ENCODE measurements around the gene TAF1A. TPM values are rescaled to one million over a fixed set of nuclear protein-coding genes. Genes with fewer than 3 reads are reported as not detected.

Gene TAF1A
- total and polyA plus RNA-seq, 4 donors: 9.4 to 14.5 (median 11.5) TPM

- Histone ChIP-seq H3K9me3 (ENCODE audit: control insufficient read depth, insufficient read depth, low read length) (no peaks in the 10 kb centered on the region), H3K4me1 (ENCODE audit: control insufficient read depth, insufficient read depth, low read length) (no peaks in the 10 kb centered on the region), H3K4me3 (ENCODE audit: low read depth, low read length) (no peak overlapping the region), H3K27me3 (ENCODE audit: control insufficient read depth, insufficient read depth, low read length) (no peaks in the 10 kb centered on the region), H3K27ac (ENCODE audit: low read depth, low read length) (no peak overlapping the region), H3K36me3 (ENCODE audit: control insufficient read depth, insufficient read depth, low read length) (no peaks in the 10 kb centered on the region)
- peak in 1 of 6 donors; percentile 13 for DNase-seq (ENCODE audit: low read depth in 4 of 6, low spot score in 6 of 6)
- no CpG with 5 or more reads among the region's 3 CpGs for WGBS (ENCODE audit: insufficient coverage)
Measured at GRCh38 chr1:222523852-222524251, 65.9 kb downstream of the TAF1A start.

DNA sequence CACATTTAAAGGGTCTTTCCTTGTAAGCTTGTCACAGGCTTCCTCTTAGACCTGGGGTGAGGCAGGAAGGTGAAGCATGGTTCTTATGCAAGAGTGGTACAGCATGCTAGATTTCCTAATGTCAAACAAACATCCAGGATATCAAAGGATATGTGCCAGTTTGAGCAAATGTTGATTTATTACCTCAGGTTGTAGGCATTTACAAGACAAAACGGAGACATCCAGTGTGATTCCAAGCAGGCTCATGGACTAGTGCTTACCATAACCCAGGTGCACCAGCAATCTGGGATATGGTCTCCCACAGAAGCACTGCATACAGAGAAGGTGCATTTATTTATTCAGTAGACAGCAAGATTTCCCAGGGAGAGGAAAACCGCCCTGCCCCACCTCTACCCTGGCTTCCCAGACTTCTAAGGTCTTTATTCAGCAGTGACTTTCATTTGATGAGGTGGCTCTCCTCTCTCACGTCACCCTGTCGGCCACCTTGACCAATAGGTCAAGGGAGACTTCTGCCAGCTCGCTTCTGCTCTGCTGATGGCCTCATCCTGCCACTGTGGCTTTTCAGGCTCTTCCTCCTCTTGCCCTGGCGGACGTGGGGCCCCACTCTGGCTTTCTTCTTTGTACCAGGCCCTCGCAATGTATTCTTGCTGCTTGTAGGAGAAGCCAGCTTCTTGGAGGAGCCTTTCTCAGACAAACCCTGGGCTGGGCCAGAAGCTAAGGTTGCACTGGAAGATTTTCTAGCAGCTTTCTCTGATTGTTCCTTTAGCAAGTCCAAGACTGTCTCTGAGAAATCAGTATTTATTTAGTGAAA, 67.4 kb downstream of the TAF1A start:
- Histone ChIP-seq H3K27me3 (ENCODE audit: control insufficient read depth, insufficient read depth, low read length) (no peaks in the 10 kb centered on the region), H3K27ac (ENCODE audit: low read depth, low read length) (no peak overlapping the region), H3K4me1 (ENCODE audit: control insufficient read depth, insufficient read depth, low read length) (no peaks in the 10 kb centered on the region), H3K4me3 (ENCODE audit: low read depth, low read length) (no peak overlapping the region), H3K36me3 (ENCODE audit: control insufficient read depth, insufficient read depth, low read length) (no peaks in the 10 kb centered on the region), H3K9me3 (ENCODE audit: control insufficient read depth, insufficient read depth, low read length) (no peaks in the 10 kb centered on the region)
- DNase-seq (ENCODE audit: low read depth in 4 of 6, low spot score in 6 of 6): no peak
- WGBS (ENCODE audit: insufficient coverage): 86% methylated on average over 5 of the region's 8 CpGs

DNA sequence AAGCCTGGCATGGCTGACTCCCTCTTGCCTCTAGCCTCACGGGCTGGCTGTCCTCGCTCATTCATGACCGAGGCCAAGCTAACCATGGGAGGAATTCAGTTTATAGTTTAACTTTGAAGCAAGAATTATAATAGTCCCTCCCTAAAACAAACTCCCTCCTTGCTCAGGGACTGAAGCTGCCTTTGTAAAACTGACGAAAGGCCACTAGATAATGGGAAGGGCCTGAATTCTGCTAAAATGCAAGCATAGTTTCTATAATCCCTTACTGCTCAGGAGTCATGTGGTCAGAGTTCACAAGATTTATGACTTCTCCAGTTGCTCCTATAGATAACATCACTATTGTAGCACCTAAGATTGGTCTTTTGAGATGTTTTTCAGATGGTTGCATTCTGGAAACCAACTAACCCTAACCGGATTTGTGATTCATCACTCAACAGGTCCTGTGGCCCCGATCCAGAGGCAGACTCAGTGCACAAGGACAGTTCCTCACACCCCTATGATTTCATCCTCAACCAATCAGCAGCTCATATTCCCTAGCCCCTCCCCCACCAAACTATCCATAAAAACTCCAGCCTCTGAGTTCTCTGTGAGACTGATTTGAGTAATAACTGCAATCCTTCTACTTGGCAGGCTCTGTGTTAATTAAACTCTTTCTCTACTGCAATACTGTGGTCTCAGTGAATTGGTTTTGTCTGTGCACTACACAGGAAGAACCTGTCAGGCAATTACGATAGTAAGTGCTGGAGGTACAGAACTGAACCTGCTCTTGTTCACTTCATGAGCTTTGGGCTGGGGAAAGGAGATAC, 68.2 kb downstream of the TAF1A start:
- no peaks in the 10 kb centered on the region for H3K9me3 ChIP-seq (ENCODE audit: control insufficient read depth, insufficient read depth, low read length)
- no peaks in the 10 kb centered on the region for H3K4me1 ChIP-seq (ENCODE audit: control insufficient read depth, insufficient read depth, low read length)
- H3K36me3 ChIP-seq (ENCODE audit: control insufficient read depth, insufficient read depth, low read length): no peaks in the 10 kb centered on the region
- no peak overlapping the region for H3K4me3 ChIP-seq (ENCODE audit: low read depth, low read length)
- no peak for DNase-seq (ENCODE audit: low read depth in 4 of 6, low spot score in 6 of 6)
- H3K27me3 ChIP-seq (ENCODE audit: control insufficient read depth, insufficient read depth, low read length): no peaks in the 10 kb centered on the region
- WGBS (ENCODE audit: insufficient coverage): 94% methylated on average over 3 of the region's 7 CpGs
- H3K27ac ChIP-seq (ENCODE audit: low read depth, low read length): no peak overlapping the region

Other genes starting within 250 kb of the TAF1A start
- gene HHIPL2, start 41.8 kb downstream of the TAF1A start, total RNA-seq: 1 to 10 TPM in 1 of 2 donors, under 1 TPM in 1; 0.50 to 1.2 TPM
- 1 to 10 TPM; 1.0 to 2.0 TPM for gene HHIPL2, start 41.8 kb downstream of the TAF1A start, polyA plus RNA-seq (ENCODE audit: insufficient read length in 2 of 2)
- 10 to 100 TPM; 65.8 to 89.3 TPM for gene MIA3, start 28.2 kb upstream of the TAF1A start, total RNA-seq
- 100 to 1,000 TPM in 1 of 2 donors, 10 to 100 TPM in 1; 91.8 to 119 TPM for gene MIA3, start 28.2 kb upstream of the TAF1A start, polyA plus RNA-seq (ENCODE audit: insufficient read length in 2 of 2)
- gene AIDA, start 122.6 kb upstream of the TAF1A start, total RNA-seq: 10 to 100 TPM; 35.3 to 80.1 TPM
- gene AIDA, start 122.6 kb upstream of the TAF1A start, polyA plus RNA-seq (ENCODE audit: insufficient read length in 2 of 2): 10 to 100 TPM; 64.9 to 86.8 TPM
- 10 to 100 TPM; 49.3 to 84.2 TPM for gene BROX, start 122.6 kb upstream of the TAF1A start, total RNA-seq
- gene BROX, start 122.6 kb upstream of the TAF1A start, polyA plus RNA-seq (ENCODE audit: insufficient read length in 2 of 2): 10 to 100 TPM; 35.2 to 53.4 TPM
- under 1 TPM; 0.40 to 0.66 TPM for gene FAM177B, start 147.3 kb upstream of the TAF1A start, total RNA-seq
- gene FAM177B, start 147.3 kb upstream of the TAF1A start, polyA plus RNA-seq (ENCODE audit: insufficient read length in 2 of 2): under 1 TPM in 1 of 2 donors, not detected in 1; 0.08 TPM
- 10 to 100 TPM; 11.7 to 18.8 TPM for gene DISP1, start 225.1 kb upstream of the TAF1A start, total RNA-seq
- gene DISP1, start 225.1 kb upstream of the TAF1A start, polyA plus RNA-seq (ENCODE audit: insufficient read length in 2 of 2): 10 to 100 TPM in 1 of 2 donors, 1 to 10 TPM in 1; 6.9 to 10.7 TPM

All from spinal cord (tissue), 10 donors.